ENCODE results near the gene ZC2HC1B.

DNA sequence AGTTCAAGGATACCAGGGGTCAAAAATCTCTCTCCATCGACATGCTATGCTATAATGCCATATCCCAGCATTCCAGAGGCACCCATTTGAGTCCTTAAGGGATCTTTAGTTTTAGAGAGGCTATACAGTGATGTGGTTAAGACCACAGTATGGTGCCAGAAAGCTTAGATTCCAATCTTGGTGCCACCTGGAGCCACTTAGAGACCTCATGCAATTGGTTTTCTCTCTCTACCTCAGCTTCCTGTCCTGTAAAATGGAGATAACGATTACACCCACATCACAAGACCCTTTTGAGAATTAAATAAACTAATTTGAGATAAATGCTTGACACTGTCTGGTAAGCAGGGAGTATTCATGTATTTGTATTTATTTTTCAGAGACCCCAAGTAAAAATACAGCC is 104.8 kb downstream of the ZC2HC1B start:
- TF ChIP-seq, protein P1, sequence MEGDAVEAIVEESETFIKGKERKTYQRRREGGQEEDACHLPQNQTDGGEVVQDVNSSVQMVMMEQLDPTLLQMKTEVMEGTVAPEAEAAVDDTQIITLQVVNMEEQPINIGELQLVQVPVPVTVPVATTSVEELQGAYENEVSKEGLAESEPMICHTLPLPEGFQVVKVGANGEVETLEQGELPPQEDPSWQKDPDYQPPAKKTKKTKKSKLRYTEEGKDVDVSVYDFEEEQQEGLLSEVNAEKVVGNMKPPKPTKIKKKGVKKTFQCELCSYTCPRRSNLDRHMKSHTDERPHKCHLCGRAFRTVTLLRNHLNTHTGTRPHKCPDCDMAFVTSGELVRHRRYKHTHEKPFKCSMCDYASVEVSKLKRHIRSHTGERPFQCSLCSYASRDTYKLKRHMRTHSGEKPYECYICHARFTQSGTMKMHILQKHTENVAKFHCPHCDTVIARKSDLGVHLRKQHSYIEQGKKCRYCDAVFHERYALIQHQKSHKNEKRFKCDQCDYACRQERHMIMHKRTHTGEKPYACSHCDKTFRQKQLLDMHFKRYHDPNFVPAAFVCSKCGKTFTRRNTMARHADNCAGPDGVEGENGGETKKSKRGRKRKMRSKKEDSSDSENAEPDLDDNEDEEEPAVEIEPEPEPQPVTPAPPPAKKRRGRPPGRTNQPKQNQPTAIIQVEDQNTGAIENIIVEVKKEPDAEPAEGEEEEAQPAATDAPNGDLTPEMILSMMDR (IDR thresholded peaks at IDR 0.05 in 8 of 11, conservative IDR thresholded peaks at IDR 0.05 in 3 of 11): no peak
- TF ChIP-seq POLR2A (IDR thresholded peaks at IDR 0.05): no peak

Data from spleen (tissue), 7 donors.